Activated CD4-positive, alpha-beta T cell treated with anti-CD3 and anti-CD28 coated beads, Interleukin-2, amount 50 U/mL, for 1 hour (primary cell): ENCODE measurements around the gene TARBP1.
"Not testable (repeated sequence)": the region's sequence is repeated elsewhere in the genome, so short reads cannot be mapped to it uniquely, and the experiment has no call there.

Source experiments
- DNase-seq: peaks from one replicate; pipeline ENCODE4 v3.0.0-alpha.2; 2020

Gene TARBP1

DNA sequence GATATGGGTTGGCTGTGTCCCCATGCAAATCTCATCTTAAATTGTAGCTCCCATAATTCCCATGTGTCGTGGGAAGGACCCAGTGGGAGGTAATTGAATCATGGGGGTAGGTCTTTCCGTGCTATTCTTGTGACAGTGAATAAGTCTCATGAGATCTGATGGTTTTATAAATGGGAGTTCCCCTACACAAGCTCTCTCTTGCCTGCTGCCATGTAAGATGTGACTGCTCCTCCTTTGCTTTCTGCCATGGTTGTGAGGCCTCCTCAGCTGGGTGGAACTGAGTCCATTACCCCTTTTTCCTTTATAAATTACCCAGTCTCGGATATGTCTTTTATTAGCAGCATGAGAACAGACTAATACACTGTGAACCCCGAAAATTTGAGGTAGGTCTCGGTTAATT is 25.3 kb upstream of the TARBP1 start:
- not testable (repeated sequence) for DNase-seq

GRCh38 chr1:234503193-234504050 is 24.4 kb upstream of the TARBP1 start:
- DNase-seq: no peak

- DNase-seq: no peak
These were observed 23.8 kb upstream of the TARBP1 start for GRCh38 chr1:234502785-234503184.

- no peak for DNase-seq
These were observed 21.3 kb upstream of the TARBP1 start for GRCh38 chr1:234500269-234500668.

DNA sequence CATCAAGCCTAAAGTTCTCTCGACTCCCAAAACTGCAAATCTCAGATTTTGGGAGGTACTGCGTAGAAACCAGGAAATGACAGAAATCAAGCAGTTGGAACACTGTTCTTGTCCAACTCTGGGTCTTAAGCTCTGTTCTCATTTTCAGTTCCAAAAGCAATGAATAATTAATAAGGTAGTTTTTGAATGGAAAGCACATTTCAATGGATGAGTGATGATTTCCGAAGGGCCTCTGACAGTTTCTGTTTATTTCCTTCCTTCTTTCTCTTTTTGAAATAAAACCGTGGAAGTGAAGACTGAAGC is 20.9 kb upstream of the TARBP1 start:
- DNase-seq: no peak

GRCh38 chr1:234499119-234499942 is 20.4 kb upstream of the TARBP1 start:
- DNase-seq: peak; percentile 84

DNA sequence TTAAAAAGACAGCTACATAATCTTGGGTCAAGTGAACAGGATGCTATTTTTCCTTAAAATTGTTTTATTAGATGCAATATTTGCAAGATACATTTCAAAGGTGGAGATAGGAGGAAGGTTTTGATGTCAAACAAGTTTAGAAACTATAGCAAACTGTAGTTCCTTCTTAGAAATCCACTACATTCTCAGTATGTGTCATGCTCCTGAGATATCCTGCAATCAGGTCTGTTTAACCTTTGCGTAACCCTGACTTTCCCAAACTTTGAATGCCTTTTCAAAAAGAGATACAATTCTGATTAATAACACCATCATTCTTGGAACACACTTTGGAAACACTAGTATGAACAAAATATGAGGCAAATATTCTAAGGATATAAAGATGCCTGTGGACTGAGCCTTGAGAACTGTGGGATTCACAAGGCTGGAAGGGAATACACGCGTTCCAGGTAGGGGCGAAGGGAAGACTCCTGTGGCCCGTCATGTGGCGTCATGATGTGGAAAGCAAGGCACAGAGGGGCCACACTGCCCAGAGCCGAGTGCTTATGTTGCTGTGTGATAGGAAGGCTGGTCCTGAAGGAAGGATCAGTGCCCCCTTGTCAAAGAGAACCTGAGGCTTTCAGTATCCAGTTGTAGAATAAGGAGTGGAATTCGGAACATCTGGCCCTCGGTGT is 19.6 kb upstream of the TARBP1 start:
- no peak for DNase-seq

DNA sequence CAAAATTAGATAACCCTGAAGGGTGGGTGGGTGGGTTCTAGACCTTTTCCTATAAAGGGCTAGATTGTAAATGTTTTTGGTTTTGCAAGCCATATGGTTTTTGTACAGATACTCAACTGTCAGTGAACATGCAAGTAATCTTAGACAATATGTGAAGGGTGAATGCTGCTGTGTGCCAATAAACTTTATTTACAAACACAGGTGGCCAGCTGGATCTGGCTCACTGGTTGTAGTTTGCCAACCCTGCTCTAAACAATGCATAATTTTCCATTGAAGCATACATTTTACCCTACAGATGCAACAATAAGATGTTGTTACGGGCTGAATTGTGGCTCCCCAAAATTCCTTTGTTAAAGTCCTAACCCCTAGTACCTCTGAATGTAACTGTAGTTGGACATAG is 18.6 kb upstream of the TARBP1 start:
- DNase-seq: no peak

- DNase-seq: no peak
These were observed 16.4 kb upstream of the TARBP1 start for GRCh38 chr1:234495231-234495990.

DNA sequence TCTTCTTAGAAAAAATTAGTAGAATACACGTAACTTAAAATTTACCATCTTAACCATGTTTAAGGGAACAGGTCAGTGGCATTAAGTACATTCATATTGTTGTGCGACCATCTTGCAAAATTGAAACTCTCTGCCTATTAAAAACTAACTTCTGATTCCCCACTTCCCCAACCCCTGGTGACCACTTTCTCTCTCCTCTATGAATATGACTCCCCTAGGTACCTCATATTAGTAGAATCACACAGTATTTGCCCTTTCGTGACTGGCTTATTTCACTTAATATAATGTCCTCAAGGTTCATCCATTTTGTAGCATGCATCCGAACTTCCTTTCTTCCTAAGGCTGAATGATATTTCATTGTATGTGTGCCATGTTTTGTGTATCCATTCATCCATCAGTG is 15.1 kb upstream of the TARBP1 start:
- no peak for DNase-seq

DNA sequence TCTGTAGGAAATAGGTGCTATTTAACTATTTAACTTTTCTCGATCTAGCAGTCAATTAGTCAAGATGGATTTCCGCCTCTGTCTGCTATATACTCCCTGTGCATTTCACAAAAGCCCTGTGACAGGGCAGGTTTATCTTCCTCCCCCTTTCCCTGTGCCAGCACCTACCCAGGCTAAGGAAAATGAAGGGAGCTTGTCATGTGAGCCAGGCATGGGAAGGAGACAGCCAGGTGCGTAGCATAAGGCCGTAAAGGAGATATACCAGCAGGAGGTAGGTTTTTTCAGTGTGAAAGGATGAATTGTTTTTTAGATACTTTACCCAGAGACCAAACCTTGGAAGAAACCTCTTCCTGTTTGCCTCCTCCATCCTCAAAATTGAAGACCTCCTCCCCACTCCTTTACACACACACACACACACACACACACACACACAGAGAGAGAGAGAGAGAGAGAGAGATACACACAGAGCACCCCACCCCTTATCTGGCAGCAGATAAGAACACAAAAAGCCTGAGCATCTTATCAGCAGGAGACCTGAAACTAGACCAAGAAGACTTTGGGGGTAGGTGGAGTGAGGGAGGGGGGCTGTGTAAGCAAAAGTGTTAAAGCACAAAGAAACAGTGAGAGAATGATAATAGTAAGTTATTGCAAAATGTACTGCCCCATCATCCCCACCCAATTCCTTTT is 12.0 kb upstream of the TARBP1 start:
- DNase-seq: no peak

DNA sequence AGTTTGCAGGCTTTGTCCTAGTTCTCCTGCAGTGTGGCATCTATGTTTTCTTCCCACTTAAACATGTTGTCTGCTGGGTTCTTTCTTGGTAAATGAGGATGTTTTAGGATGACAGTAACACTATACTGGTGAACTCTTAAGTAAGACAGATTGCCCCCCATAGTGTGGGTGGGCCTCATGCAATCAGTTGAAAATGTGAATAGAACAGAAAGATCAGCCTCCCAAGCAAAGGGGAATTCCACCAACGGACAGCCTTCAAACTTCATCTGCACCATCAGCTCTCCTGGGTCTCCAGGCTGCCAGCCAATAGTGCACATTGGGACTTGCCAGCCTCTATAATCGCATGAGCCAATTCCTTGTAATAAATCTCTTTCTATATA is 10.7 kb upstream of the TARBP1 start:
- no peak for DNase-seq

- DNase-seq: no peak
These were observed 10.2 kb upstream of the TARBP1 start for GRCh38 chr1:234489007-234489697.

DNA sequence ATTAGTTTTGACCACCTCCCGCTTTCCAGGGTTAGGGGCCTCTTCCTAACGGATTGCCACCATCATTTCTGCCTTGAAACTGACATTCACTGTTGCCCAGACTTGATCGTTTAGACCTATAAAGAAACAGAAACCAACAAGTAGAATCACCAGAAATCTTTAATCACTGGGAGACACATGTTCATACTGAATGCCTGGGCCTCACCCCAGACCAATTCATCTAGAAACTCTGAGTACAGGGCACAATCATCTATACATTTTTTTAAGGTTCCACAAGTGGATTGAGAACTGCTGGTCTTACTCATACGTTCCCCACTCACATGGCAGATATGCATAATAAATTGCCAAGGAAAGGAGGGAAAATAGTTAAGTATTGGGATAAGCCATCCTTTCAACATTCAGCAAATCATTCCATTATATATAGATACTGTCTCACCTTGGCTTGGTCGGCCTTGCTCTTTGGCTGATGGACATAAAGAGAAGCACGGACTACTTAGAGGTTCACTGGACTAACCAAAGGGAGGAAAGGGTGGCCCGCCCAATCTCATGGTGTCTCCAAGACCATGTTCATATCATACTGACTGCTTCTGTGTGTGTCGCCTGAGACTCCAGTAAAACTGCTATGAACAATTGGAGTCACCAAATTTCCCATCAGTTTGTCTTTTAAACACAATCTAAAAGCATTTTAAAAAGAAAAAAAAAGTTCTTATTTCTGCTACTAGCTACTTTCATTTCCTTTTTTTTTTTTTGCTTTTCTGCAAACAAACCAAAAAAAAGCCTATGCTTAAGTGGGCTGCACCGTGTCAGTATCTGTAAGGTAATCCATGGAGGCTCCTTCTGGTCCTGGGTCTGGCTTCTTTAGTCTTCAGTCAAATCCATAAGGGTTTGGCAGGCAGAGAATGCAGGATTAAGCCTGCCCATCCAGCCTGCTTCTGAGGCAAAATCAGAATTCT is 9.4 kb upstream of the TARBP1 start:
- DNase-seq: no peak

DNA sequence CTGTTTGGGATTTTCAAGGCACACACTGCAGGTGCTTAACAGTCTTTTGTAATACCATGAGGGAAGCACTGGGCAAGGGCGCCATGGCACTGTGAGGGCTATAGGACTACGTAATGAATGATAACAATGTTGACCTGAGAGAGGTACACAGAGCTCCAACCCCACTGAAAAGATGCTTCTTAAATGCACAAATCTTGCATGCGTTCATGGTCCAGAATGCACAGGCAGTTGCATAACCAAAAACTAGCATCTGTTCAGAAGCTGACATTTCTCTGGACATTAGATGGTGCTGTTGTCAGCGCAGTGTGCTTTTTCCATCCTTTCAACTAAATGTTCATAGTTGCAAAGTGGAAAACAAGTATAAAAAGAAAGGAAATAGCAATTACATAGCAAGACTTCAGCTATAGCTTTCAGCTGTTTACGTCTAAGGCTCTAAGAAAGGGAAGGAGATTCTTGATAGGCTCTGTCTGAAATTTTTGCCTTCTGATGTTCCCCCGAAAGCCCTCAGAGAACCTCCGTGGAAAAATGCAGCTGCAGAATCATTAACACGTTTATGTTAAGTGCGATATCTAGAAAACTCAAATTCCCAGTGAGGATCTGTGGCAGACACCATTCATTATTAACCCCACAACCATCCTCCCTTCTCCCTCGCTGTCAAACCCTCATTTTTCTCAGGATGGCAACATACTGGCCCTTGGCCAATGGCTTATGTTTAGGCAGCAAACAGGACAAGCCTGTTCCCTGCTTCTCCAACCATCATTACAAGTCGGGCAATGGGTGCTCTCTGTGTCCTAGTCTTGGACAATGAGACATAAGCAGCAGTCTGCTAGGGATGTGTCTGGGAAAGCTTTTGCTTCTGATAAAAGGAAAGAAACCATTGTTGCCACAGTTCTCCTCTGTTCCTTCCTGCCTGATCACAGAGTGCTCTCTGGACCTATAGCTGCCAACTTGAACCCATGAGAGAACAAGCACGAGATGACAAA is 8.2 kb upstream of the TARBP1 start:
- no peak for DNase-seq

- no peak for DNase-seq
These were observed 6.2 kb upstream of the TARBP1 start for GRCh38 chr1:234484991-234485739.

DNA sequence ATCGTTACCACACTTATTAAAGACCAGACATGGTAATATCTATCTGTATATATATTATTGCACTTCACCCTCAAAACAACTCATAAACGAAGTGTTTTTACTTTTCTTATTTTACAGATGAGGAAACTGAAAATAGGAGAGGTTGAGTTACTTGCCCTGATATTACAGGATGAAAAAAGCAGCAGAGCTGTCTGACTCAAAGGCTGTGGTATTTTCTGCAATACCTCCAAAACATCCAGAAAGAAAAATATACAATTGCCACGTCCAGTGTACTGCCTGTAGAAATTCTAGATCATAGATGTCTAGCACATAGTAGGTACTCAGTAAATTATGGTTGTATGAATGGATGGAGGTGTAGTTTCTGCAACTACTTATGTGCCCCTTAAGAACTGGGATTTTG is 5.2 kb upstream of the TARBP1 start:
- no peak for DNase-seq

DNA sequence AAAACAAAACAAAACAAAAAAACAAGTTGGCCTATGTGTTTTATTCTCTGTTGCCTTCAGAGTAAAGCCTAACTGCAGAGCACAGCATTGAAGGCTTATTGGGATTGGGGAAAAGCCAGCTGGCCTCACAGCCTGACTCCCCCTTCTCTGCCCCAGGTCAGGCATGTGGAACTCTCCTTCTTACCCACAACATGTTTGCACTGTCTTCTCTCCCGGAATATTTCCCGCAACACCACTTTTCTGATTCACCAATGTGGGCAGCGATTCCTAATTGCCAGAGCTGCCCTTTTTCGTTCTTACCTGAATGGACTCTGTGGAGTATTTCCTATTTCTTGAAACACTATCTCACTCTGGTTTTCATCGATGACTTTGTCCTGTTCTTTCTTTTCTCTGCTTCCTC is 2.8 kb upstream of the TARBP1 start:
- no peak for DNase-seq

DNA sequence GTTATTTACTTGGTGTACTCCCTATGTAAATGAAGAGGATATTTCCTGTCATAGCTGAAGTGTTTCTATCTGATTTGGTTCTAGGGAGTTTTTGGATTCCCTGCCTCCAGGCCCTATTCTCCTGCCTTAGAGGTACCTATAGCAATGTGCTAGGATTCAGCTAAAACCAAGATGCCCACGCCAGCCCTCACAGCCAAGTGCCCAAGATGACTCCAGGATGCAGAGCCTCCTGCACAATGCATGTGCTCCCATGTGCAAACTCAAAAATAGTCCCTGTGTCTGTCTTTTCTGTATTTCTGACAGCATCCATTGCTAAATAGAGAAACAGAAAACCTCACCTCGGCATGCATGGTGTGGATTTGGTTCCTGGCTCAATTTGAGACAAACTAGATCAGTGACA is 887 bp upstream of the TARBP1 start:
- DNase-seq: no peak
